Activated CD8-positive, alpha-beta memory T cell treated with anti-CD3 and anti-CD28 coated beads for 24 hours (primary cell): Measurements from ENCODE around the gene BNC2.

Experiments
- DNase-seq: peaks from one replicate; pipeline ENCODE4 v3.0.0-alpha.2; 2020

The BNC2 gene

DNA sequence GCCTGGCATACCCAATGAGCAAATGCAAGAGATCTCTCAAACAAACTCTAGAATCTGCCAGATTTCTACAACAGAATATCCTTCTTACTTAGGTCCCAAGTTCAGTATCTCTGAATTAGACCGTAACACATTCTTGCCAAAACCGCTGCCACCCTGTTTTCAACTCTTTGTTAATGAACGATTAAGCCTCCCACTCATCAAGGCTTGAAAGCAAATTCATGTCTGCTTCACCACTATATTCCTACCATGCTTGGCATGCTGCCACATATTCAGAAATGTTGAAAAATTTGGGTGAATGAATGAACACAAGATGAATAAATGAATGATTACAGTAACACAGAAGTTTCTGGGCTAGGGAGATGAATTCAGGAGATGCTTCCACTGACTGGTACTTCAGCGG, 119.9 kb downstream of the BNC2 start:
- no peak for DNase-seq

DNA sequence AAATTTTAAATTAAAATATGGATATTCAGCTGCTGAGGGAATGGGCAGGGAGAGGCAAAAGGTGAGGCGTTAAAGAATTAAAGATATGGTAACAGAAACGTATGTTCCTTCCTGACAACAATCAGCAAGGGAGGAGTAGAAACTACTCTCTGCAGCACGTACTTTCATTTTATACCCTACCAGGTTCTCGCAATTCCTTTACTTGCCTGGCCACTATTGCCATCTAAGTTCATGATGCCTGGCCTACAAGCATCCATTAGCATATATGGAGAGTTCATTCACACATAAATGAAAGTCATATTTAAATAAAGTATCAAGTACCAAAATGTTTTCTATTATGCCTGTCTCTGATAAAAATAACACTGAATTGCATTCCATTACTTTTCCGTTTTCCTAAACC, 125.1 kb downstream of the BNC2 start:
- no peak for DNase-seq

DNA sequence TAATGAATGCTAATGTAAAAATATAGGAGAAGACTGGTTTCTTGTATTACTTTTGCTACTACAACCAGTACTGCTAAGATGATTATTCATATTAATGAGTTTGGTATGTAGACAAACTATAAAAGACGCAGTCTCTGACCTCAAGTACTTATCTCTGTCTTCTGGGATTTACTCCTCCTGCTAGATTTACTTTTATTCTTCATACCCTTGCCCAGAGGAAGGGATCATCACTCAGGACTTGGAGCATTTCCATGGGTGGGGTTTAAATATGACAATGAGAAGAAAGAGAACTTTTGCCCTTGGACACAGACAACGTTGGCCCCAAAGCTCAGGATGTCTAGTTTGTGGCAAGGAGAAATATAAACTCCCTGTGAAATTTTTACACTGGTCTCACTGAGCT, 126.1 kb downstream of the BNC2 start:
- no peak for DNase-seq

DNA sequence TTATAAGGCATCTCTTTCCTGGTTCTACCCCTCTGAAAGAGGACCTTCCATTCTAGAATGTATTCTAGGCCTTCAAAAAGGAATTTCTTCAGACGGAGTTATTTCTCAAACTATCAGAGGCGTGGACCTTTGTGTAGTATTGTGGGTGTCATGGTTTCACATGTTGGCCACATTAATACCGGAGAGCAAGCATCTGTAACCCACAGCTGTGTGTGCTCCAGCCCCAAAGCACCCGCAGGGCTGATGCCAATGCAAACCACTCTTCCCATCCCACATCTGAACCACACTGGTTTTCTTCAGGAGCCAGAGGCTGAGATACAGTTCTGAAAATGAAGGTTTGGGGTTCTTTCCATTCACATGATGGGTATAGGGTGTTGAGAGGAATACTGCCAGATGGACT, 127.1 kb downstream of the BNC2 start:
- DNase-seq, result no peak

DNA sequence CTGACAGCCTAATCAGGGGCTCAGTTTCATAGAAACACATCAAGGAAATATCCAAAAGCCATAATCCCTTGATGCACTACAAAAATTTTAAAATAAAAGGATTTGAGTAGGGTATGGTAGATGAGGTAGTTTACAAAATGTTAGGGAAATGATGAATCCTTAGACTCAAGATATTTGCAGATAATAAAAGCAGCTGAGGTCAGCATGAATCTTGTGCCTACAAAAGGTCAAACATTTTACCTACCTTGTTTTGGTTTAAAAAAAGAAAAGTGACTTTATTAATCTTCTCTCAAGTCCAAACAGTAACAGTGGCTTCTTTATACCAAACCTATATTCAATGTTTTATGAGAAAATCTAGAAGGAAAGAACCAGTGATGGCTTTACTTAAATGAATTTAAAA, 135.5 kb downstream of the BNC2 start:
- no peak for DNase-seq

DNA sequence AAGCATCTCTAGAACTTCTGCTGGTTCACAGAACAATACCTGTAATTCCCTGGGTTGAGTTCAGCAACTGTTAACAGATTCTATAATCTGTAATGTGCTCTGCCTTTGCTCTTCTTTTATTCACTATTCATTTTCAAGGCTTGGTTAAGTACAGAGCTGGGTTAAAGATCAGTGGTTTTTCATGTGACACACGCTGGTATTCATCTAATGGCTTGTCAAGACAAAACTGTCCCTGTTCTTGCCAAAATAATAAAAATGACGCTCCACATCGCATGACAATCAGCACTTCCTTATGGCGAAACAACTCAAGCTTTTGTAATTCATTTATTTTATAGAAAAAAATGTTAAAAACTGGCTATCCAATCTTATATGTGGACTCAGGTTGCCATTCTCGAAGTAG, 137.9 kb downstream of the BNC2 start:
- no peak for DNase-seq

DNA sequence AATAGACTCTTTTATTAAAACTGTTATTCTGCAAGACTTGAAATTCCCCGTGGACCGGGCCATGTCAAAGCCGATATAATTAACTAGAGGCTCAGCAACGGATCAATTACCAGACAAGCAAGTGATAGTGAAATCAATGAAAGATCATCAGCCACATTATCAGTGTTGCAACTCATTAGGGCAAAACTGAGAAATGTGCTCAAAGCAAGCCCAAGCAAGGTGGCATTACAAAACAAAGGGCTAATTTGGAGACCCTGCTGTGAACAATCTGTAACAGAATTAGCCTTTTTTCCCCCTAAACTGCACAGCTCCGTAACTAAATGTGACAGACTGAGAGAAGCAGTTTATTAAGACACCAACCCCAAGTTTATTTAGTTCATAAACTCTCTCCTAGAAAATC, 140.3 kb downstream of the BNC2 start:
- DNase-seq, result no peak

DNA sequence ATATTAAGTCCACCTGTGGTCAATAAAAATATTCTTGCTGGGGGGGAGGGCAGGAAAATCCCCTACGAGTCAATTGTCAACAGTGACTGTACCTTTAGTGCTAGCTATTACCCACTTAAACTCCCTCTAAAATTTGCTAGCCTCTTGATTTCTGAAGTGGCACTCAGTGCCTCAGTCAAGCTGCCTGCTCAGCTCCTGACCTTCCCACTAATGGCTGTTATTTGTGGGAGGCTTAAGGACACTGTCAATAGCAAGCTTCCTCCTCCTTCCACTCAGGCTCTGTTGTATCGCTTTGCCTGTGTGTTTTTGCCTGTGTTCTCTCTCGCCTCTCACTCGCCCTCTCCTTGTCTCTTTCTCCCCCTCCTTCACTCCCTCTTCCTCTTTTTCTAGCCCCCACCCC, 140.8 kb downstream of the BNC2 start:
- DNase-seq, result no peak

DNA sequence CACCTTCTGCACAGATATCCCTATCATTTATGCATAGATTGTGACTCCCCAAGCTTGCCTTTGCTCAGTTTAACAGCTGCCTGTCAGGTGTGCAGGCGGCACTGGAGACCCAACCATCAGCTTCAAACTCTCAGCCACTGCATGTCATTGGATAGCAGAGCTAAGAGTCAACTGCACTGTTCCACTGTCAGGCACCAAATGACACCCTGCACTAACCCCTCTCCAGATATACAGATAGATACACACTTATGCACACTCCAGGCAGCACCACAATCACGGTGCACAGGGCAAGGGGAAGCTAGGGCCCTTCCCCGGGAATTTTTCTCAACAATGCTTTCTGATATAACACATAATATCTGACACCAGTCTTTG, 142.3 kb downstream of the BNC2 start:
- DNase-seq, result no peak

DNA sequence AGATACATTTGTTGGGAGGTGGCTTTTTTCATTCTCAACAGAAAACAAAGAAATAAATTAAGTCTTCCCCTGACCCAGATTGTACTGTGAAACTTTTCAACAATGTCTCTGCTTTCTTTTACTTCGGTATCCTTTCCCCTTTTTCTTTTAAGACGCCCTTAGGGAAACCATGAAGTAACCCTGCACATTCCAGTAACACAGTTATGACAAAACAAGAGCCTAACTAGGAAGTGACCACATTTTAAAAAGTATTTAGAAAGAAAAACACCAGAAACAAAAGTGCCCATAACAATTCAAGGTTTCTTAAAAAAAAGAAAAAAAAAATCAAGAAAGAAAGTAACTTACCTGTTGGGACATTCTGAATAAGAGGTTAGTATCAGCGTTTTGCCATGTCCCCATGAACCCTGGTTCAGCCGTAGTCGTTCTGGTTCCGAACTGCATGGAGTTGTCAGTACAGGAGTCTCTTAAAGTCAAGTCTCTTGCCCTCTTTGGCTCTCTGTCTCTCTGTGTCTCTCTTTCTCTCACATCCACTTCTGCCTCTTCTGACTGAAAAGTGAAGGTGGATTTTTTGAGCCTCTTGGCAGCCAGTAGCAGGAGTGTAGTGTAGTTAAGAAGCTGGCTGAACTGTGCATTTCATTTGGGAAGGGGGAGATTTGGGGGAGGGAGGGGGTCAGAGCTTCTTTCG, 142.9 kb downstream of the BNC2 start:
- DNase-seq, result no peak

DNA sequence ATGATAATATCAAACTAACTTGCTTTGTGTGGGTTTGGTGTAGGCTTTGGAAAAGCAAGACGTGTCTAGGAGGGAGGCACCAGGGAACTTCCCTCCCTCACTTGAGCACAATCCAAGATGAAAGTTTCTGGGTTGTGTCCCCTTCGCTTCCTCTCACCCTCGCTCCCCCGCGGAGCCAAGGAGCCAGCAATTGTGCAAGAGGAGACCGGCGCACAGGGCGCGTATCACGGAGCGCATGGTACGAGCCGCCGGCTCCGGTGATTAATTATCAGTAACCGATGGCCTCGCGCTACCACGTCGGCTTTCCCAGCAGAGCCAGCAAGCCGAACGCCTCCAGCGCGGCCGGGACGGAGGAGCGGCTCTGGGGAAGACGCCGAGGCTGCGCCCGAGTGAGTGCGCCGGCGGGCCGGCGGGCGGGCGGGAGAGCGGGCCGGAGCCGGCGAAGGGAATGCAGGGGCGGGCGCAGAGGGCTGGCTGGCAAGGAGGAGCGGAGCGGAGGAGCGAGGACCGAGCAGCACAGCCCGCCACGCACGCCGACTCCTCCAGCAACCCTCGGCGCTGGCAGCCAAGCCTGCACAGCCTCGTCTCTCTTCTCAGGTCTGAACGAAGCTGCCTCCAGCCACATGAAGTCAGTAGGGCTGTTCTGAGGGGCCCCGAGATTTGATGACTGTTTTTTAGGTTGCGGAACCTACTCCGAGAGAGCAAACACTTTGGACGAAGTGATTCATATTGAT, 143.6 kb downstream of the BNC2 start:
- no peak for DNase-seq

DNA sequence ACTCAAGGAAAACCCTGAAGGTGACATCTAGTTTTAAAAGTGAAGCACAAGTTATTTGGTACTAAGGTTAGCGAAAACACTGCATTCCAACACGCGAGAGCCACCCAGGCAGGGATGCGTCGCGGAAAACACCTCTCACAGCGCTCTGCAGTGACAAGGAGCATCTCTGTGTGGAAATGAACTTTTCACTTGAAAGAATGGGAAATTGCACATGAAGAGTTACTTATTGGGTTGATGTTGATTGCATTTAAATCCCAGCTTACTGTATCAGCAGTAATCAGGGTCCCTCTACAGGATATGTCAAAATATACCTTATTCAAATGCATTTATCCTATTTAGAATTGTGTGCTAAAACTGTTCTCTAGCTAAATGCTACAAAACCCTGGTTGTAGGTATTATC, 144.4 kb downstream of the BNC2 start:
- no peak for DNase-seq

DNA sequence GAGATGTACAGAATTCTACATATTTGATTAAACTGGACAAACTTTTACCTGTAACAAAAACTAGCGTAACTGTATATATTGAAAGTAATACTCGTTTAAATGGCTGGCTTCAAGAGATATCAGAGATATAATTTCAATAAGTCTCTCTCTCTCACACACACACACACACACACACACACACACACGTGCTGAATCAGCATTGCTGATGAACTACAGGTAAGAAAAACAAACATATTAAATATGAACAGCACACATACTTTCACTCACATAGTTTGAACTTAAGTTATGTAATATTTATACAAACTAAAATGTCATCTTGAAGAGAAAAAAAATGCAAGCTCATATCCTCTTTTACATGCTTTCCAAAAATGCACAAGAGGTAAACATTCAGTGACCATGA, 145.4 kb downstream of the BNC2 start:
- DNase-seq, result no peak

DNA sequence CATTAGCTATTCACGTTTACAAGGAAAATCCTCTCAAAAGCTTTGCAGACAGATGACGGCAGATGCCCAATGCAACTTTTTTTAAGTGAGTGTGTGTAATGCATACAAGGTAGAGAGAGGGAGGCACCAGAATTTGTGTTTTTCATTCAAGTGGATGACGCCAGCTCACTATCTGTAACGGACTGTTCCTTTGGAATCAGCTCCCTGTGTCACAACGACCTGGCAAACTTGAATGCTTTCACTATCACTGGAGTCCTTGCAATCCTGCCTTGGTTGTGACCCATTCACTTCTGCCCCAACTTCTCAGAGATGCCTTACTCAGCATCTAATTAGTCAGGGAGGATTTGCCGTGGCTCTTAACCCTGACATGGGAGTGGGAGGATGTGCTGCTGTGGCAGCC, 148.5 kb downstream of the BNC2 start:
- DNase-seq, result no peak

DNA sequence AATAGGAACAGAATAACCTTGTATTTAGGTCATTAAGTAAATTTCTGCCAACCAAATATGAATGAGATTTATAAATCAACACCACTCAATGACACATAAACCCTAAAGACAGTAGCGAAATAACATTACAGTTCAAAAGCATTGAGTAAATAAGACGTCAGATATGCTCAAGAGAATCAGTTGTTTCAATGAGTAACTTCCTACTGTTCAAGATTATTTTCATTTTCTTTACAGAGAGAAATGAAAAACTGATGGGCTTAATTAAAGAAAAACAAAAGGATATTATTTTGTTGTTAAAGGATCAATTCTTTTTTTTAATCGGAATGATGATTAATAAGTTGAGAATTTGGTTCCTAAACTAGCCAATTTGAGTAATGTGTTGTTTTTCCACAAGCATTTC, 150.1 kb downstream of the BNC2 start:
- DNase-seq, result no peak

DNA sequence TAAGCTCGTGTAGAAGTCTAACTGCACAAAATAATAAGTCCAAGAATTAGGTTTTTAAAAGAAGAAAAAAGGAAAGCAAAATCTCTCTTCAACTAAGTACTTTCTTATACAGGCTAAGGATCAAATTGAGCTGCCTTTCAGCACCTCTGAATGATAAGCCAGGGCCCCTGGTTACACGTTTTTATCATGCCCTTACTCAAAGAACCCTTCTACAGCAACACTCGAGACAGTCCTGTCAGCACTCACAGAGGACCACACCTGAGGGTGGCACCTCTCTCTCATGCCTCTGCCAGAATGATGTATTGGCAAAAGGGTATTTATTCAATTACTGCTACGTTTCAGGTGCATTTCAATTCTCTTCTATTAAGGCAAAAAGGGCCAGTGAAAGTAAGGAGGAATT, 150.5 kb downstream of the BNC2 start:
- DNase-seq, result no peak

DNA sequence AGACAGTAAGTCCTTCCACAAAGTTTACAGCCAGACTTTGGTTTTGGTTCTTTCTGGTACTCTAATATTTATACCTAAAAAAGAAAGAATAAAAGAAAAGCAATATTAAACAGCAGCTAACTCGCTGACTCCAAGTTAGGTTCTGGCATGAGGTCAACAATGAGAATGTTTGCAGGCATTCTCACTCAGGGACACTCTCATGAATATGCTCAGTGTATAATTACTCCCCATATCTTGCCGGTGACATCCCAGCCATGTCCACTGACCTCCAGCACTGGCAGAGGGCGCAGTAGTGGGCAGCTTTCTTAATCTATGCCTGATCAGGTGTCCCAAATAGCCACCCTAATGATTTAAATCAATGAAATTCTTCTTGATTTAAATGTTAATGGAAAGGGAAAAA, 151.5 kb downstream of the BNC2 start:
- no peak for DNase-seq

DNA sequence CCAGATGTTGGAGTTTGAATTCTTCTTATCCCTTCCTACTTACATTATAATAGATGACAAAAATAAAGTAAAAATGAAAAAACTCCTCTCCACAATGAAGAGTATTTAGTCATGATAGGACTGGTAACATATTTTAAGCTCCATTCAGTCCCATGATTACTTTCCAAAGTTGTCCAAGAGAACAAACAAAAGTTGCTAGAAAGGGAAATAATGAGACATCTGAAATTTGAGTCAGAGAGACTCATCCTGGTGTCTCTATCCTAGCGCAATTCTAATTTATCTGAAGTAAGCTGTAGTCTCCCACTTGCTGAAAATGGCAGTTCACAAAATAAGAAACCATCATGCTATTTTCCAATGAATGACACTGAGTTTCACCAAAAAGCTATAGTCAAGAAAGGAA, 152.2 kb downstream of the BNC2 start:
- no peak for DNase-seq

DNA sequence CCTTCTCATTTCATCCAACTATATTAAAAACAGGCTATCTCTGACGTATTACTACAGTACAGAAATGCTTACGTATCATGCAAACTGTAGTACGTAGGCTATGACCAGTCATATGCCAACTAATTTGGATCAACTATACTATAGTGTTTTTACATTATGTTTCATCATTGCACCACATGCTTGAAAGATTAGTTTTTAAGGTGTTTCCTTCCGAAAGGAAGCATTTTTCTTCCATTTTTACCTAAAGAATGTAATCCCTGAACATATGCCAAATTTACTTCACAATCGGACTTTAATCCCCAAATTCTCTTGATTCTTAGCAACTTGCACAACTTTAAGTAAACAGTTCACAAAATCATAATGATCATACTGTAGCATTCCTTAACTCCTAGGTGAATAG, 153.9 kb downstream of the BNC2 start:
- no peak for DNase-seq

DNA sequence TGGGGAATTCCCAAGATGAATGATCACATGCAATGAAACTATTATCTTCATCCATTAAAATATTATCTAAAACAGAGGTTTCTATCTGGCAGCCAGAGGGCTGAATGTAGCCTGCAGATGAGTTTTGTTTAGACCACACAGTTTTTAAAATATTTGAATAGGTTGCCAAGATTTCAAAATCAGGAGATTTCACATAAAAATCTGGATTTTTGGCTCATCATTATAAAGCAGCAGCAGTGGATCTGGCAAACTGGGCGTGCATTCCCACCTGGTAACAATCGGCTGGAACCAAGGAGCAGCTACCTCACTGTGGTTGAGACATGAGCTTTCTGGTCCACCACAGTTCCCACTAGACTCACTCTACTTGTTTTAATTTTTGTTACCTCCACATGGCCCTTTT, 155.1 kb downstream of the BNC2 start:
- no peak for DNase-seq

DNA sequence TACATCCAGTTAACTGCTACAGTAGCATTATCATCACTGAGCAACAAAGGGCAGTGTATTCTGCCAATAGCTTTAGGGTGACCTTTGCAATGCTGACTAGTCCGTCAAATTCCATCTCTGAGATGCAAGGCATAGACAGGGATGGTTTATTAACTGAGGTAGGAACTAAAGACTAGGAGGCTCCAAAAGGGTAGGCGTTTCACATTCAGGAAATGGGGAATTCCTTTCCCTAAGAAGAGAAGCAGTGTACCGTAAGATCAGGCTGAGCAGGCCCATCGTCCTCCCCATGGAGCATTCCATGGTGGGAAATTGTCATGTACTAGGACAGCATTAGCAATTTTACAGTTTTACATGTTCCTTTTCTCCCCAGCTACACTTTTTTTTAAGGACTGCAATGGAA, 157.7 kb downstream of the BNC2 start:
- DNase-seq, result no peak

DNA sequence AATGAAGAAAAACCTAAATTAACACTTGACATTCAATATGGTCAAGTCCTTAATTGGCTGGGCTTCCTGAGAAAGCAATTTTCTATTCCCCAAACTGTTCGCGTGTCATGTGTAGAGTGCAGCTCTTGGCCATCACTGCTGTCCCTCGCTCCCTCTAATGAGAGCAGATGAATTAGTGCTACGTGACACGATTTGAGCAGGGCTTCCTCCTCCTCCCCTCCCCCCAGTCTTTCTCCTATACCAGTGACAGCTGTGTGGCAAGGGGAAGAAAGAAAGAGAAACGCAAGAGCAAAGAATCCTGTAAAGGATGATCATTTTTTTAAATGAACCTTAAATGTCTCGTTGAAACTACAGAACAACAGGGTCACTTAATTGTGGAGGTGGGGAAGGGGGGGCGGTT, 159.6 kb downstream of the BNC2 start:
- no peak for DNase-seq

DNA sequence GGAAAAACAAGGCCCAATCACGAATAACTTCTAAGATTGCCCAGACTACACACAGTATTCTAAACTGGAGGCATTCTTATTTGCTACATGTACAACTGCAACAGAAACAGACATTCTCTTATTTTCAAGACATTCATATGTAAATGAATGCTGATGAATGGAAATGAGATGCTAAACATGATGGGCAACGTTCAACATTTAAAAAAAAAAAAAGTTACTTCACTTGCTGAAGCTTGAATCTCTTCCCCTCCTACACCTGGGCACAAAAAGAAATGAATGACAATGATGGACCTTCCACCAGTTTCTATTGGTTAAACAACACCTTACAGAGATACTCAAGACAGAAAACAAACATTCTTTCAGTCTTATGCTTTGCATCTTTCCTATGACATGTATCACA, 160.5 kb downstream of the BNC2 start:
- no peak for DNase-seq

DNA sequence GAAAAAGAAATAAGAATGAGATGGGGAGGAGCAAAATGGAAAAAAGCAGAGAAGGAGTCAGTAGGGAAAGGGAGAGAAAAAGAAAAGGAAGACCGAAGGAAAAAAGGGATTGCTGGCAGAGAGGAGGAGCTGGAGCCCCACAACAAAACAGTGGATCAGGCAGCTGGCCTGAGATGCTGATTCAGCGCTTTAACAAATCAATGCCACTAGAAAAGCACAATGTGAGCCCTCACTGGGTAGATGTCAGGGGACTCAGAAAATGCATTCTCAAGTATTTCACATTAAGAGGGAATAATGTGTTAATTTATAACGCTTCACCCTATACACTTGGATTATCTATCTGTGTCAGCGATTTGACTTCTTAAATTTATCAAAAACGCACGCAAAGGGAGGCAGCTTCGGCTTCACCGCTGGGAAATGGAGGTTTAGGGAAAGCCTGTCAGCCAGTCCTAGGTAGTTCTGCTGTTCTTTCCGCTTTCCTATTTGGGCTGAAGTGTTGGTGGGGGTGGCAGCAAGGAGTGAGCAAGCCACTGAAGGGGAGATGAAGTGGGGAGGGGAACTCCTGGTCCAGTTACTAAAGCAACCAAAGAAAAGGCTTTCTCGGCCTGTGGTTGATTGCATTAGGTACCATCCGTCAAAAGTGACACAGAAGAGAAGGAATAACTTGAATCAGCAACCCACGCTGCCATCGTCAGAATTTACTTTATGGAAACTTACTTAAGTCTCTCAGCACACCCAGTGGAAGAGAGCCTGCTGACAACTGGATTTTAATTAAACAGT, 161.6 kb downstream of the BNC2 start:
- DNase-seq, result no peak
